ENCODE data around the gene CPNE5.

Gene CPNE5

DNA sequence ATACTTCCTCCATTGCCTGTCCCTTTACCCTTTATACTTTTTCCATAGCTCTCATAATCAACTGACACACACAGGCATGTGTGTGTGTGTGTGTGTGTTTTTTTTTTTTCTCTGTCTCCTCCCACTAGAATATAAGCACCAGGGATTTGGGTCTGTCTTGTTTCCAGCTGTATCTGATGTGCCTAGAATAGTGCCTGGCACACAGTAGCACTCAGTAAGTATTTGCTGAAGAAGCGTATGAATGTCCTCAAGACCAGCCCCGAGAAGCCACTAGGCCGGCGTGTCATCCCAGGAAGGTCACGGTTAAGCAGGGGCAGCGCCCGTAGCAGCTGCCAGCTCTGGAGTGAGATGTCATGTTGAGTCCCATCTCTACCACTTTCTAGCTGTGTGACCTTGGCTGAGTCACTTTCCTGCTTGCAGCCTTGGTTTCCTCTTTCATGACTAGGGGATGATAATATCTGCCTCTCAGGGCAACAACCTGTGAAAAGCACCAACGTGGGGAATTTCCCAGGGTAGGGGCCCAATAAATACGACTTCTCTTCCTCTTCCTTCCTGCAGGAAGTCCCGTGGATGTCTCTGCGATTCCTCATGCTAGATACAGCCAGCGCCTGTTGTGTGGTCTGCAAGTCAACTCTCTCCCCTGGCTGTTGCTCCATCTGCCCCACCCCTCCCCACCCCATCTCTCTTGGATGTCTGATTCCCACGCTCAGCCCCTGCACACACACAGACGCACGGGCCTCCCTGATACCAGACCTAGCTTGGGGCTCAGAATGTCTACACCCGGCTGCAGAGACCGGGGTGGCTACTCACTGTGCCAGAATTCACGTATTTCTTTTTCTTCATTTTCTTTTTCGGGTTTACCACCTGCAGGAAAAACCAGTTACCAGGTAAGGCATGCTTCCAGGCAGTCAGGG is 83.6 kb downstream of the CPNE5 start:
- H3F3A ChIP-seq (ENCODE audit: insufficient read depth, low read length) = peaks cover 63% of the 10 kb centered on the region
- H3K79me2 ChIP-seq (ENCODE audit: low read length) = 0 out of 2 replicates have a peak, but pooled peaks cover 6% of the 10 kb centered on the region
- H2AFZ ChIP-seq (ENCODE audit: low read length) = 0 out of 2 replicates have a peak overlapping the region, but pooled peaks have one; percentile 2
- peak overlapping the region; percentile 63 for H3K27ac ChIP-seq (ENCODE audit: low read length)
- H3K9ac ChIP-seq (ENCODE audit: low read length) = peak overlapping the region; percentile 32; the same call in 1 of the 2 replicates
- peak; percentile 70 for DNase-seq
- H3K27me3 ChIP-seq (replicated peaks; ENCODE audit: insufficient read depth, low read length) = no peaks in the 10 kb centered on the region
- peak overlapping the region; percentile 37; the same call in 1 of the 2 replicates for H3K4me3 ChIP-seq (ENCODE audit: low read length)
- TF ChIP-seq, protein P1, sequence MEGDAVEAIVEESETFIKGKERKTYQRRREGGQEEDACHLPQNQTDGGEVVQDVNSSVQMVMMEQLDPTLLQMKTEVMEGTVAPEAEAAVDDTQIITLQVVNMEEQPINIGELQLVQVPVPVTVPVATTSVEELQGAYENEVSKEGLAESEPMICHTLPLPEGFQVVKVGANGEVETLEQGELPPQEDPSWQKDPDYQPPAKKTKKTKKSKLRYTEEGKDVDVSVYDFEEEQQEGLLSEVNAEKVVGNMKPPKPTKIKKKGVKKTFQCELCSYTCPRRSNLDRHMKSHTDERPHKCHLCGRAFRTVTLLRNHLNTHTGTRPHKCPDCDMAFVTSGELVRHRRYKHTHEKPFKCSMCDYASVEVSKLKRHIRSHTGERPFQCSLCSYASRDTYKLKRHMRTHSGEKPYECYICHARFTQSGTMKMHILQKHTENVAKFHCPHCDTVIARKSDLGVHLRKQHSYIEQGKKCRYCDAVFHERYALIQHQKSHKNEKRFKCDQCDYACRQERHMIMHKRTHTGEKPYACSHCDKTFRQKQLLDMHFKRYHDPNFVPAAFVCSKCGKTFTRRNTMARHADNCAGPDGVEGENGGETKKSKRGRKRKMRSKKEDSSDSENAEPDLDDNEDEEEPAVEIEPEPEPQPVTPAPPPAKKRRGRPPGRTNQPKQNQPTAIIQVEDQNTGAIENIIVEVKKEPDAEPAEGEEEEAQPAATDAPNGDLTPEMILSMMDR (IDR thresholded peaks at IDR 0.05; ENCODE audit: low read length) = no peak
- TF ChIP-seq EZH2phosphoT487 (IDR thresholded peaks at IDR 0.05; ENCODE audit: low read length) (no peak), EZH2 (optimal IDR thresholded peaks at IDR 0.05; ENCODE audit: low read depth, low read length) (no peak)
- H3K36me3 ChIP-seq (replicated peaks; ENCODE audit: insufficient read depth, low read length) = no peaks in the 10 kb centered on the region
- peak overlapping the region; percentile 78 for H3K4me2 ChIP-seq (ENCODE audit: low read depth, low read length)
- H4K20me1 ChIP-seq (ENCODE audit: insufficient read depth, low read length) = no peaks in the 10 kb centered on the region
- no peaks in the 10 kb centered on the region for H3K9me3 ChIP-seq (replicated peaks; ENCODE audit: insufficient read depth, low read length)
- peaks cover 77% of the 10 kb centered on the region for H3K4me1 ChIP-seq (ENCODE audit: low read length)
- H3K9me2 ChIP-seq (replicated peaks; ENCODE audit: insufficient read depth, low read length) = no peaks in the 10 kb centered on the region

GRCh38 chr6:36754582-36755434 is 84.4 kb downstream of the CPNE5 start:
- peaks cover 63% of the 10 kb centered on the region for H3F3A ChIP-seq (ENCODE audit: insufficient read depth, low read length)
- no peak for DNase-seq
- no peaks in the 10 kb centered on the region for H3K36me3 ChIP-seq (replicated peaks; ENCODE audit: insufficient read depth, low read length)
- H3K4me1 ChIP-seq (ENCODE audit: low read length) = peaks cover 77% of the 10 kb centered on the region
- H3K4me3 ChIP-seq (ENCODE audit: low read length) = no peak overlapping the region
- H2AFZ ChIP-seq (ENCODE audit: low read length) = no peak overlapping the region
- H3K9me3 ChIP-seq (replicated peaks; ENCODE audit: insufficient read depth, low read length) = no peaks in the 10 kb centered on the region
- peak overlapping the region; percentile 78; the same call in 1 of the 2 replicates for H3K4me2 ChIP-seq (ENCODE audit: low read depth, low read length)
- H3K9ac ChIP-seq (ENCODE audit: low read length) = peak overlapping the region; percentile 4; the same call in 1 of the 2 replicates
- H4K20me1 ChIP-seq (ENCODE audit: insufficient read depth, low read length) = no peaks in the 10 kb centered on the region
- TF ChIP-seq EZH2phosphoT487 (IDR thresholded peaks at IDR 0.05; ENCODE audit: low read length) (no peak), EZH2 (optimal IDR thresholded peaks at IDR 0.05; ENCODE audit: low read depth, low read length) (no peak)
- TF ChIP-seq, protein P1 (IDR thresholded peaks at IDR 0.05; ENCODE audit: low read length) = no peak
- H3K9me2 ChIP-seq (replicated peaks; ENCODE audit: insufficient read depth, low read length) = no peaks in the 10 kb centered on the region
- no peaks in the 10 kb centered on the region for H3K27me3 ChIP-seq (replicated peaks; ENCODE audit: insufficient read depth, low read length)
- H3K27ac ChIP-seq (ENCODE audit: low read length) = peak overlapping the region; percentile 63; the same call in 1 of the 2 replicates
- 0 out of 2 replicates have a peak, but pooled peaks cover 6% of the 10 kb centered on the region for H3K79me2 ChIP-seq (ENCODE audit: low read length)

- Histone ChIP-seq H3K4me1 (ENCODE audit: low read length) (peaks cover 71% of the 10 kb centered on the region), H3K79me2 (ENCODE audit: low read length) (0 out of 2 replicates have a peak, but pooled peaks cover 6% of the 10 kb centered on the region), H3K27me3 (replicated peaks; ENCODE audit: insufficient read depth, low read length) (no peaks in the 10 kb centered on the region), H3K9me3 (replicated peaks; ENCODE audit: insufficient read depth, low read length) (no peaks in the 10 kb centered on the region), H3K4me3 (ENCODE audit: low read length) (no peak overlapping the region), H2AFZ (ENCODE audit: low read length) (no peak overlapping the region), H4K20me1 (ENCODE audit: insufficient read depth, low read length) (no peaks in the 10 kb centered on the region), H3K9me2 (replicated peaks; ENCODE audit: insufficient read depth, low read length) (no peaks in the 10 kb centered on the region), H3K4me2 (ENCODE audit: low read depth, low read length) (peak overlapping the region; percentile 66; the same call in 1 of the 2 replicates), H3K9ac (ENCODE audit: low read length) (peak overlapping the region; percentile 15; the same call in 1 of the 2 replicates), H3K27ac (ENCODE audit: low read length) (peak overlapping the region; percentile 95), H3K36me3 (replicated peaks; ENCODE audit: insufficient read depth, low read length) (no peaks in the 10 kb centered on the region), H3F3A (ENCODE audit: insufficient read depth, low read length) (peaks cover 61% of the 10 kb centered on the region)
- TF ChIP-seq, protein P1 (IDR thresholded peaks at IDR 0.05; ENCODE audit: low read length) = no peak
- TF ChIP-seq EZH2phosphoT487 (IDR thresholded peaks at IDR 0.05; ENCODE audit: low read length) (no peak), EZH2 (optimal IDR thresholded peaks at IDR 0.05; ENCODE audit: low read depth, low read length) (no peak)
- no peak for DNase-seq
Measured at GRCh38 chr6:36753671-36754405, 85.4 kb downstream of the CPNE5 start.

All from MM.1S (cell line).